Measurements from ENCODE around the gene ARHGEF2. TPM values are rescaled to one million over a fixed set of nuclear protein-coding genes. Genes with fewer than 3 reads are reported as not detected.

Gene ARHGEF2
- total and polyA plus RNA-seq, 10 of the 15 experiments (the other 5 are each of a cell fraction or from before 2014, with no cell fraction given): 8.1 to 113 (median 69.9) TPM

DNA sequence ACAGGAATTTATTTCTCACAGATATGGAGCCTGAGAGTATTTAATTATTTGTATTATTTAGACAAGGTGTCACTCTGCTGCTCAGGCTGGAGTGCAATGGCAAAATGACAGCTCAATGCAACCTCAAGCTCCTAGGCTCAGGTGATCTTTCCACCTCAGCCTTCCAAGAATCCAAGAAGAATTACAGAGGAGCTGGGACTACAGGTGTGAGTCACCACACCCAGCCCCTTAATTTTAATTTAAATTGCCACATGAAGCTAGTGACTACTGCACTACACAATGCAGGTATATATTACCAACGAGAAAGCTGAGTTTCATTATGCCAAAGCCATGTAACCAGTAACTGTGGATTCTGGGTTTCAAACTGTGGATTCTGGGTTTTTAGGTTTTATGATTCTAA is 46.3 kb downstream of the ARHGEF2 start (continued):
- TF ChIP-seq, protein P1, sequence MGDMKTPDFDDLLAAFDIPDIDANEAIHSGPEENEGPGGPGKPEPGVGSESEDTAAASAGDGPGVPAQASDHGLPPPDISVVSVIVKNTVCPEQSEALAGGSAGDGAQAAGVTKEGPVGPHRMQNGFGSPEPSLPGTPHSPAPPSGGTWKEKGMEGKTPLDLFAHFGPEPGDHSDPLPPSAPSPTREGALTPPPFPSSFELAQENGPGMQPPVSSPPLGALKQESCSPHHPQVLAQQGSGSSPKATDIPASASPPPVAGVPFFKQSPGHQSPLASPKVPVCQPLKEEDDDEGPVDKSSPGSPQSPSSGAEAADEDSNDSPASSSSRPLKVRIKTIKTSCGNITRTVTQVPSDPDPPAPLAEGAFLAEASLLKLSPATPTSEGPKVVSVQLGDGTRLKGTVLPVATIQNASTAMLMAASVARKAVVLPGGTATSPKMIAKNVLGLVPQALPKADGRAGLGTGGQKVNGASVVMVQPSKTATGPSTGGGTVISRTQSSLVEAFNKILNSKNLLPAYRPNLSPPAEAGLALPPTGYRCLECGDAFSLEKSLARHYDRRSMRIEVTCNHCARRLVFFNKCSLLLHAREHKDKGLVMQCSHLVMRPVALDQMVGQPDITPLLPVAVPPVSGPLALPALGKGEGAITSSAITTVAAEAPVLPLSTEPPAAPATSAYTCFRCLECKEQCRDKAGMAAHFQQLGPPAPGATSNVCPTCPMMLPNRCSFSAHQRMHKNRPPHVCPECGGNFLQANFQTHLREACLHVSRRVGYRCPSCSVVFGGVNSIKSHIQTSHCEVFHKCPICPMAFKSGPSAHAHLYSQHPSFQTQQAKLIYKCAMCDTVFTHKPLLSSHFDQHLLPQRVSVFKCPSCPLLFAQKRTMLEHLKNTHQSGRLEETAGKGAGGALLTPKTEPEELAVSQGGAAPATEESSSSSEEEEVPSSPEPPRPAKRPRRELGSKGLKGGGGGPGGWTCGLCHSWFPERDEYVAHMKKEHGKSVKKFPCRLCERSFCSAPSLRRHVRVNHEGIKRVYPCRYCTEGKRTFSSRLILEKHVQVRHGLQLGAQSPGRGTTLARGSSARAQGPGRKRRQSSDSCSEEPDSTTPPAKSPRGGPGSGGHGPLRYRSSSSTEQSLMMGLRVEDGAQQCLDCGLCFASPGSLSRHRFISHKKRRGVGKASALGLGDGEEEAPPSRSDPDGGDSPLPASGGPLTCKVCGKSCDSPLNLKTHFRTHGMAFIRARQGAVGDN (IDR thresholded peaks at IDR 0.05): no peak
- TF ChIP-seq NFIC (IDR thresholded peaks at IDR 0.05; ENCODE audit: low read depth, low read length): no peak
- no peak for TF ChIP-seq TCF7 (IDR thresholded peaks at IDR 0.05; ENCODE audit: borderline replicate concordance)
- no peak for TF ChIP-seq PKNOX1 (IDR thresholded peaks at IDR 0.05)
- TF ChIP-seq ZNF24 (IDR thresholded peaks at IDR 0.05): no peak
- no peak for TF ChIP-seq MYC (IDR thresholded peaks at IDR 0.05; ENCODE audit: insufficient read depth, insufficient read length, insufficient replicate concordance, low read length, severe bottlenecking)
- TF ChIP-seq MTA3 (IDR thresholded peaks at IDR 0.05; ENCODE audit: borderline replicate concordance, low read length): no peak
- TF ChIP-seq CEBPB (IDR thresholded peaks at IDR 0.05; ENCODE audit: borderline replicate concordance in 1 of 2, low read depth in 2 of 2, low read length in 2 of 2): no peak

All from GM12878 (cell line).